Liver (tissue), 9 donors: ENCODE results near the gene P2RY8. TPM values are rescaled to one million over a fixed set of nuclear protein-coding genes. Genes with fewer than 3 reads are reported as not detected.
"Not testable (repeated sequence)": the region's sequence is repeated elsewhere in the genome, so short reads cannot be mapped to it uniquely, and the experiment has no call there.

Experiments used
- DNase-seq: peaks from one replicate; pipeline ENCODE4 v3.0.0-alpha.2; 2017; ENCODE audit warnings: low spot score
- H3K27ac ChIP-seq, 2 donors: one replicate each; pipeline ENCODE4 v1.7.0; 2013; ENCODE audit warnings: inconsistent platforms in 2 of 2, low read length in 2 of 2, control low read depth in 1 of 2, low read depth in 1 of 2, mild to moderate bottlenecking in 1 of 2
- H3K27me3 ChIP-seq, 4 donors: one replicate each; pipeline versions ENCODE4 v1.6.1 to v1.7.0; 2013; ENCODE audit warnings: low read length in 3 of 4, inconsistent platforms in 1 of 4, mild to moderate bottlenecking in 1 of 4, moderate library complexity in 1 of 4; ENCODE audit not compliant: control insufficient read depth in 4 of 4, insufficient read depth in 4 of 4
- H3K36me3 ChIP-seq, 4 donors: one replicate each; pipeline versions ENCODE4 v1.6.1 to v1.7.0; 2013; ENCODE audit warnings: low read length in 3 of 4, mild to moderate bottlenecking in 3 of 4, low read depth in 1 of 4, moderate library complexity in 1 of 4; ENCODE audit not compliant: control insufficient read depth in 4 of 4, insufficient read depth in 3 of 4
- H3K4me1 ChIP-seq, 4 donors: one replicate each; pipeline versions ENCODE4 v1.6.1 to v1.7.0; 2013; ENCODE audit warnings: low read length in 3 of 4, mild to moderate bottlenecking in 3 of 4, moderate library complexity in 1 of 4; ENCODE audit not compliant: control insufficient read depth in 4 of 4, insufficient read depth in 4 of 4
- H3K4me3 ChIP-seq, 3 donors: one replicate each; pipeline versions ENCODE4 v1.6.1 to v1.7.0; 2013; ENCODE audit warnings: low read length in 3 of 3, control low read depth in 1 of 3, low read depth in 1 of 3, mild to moderate bottlenecking in 1 of 3
- H3K9ac ChIP-seq, 2 donors: one replicate each; pipeline ENCODE4 v1.7.0; 2013; ENCODE audit warnings: low read length in 2 of 2, mild to moderate bottlenecking in 2 of 2, moderate library complexity in 2 of 2, control low read depth in 1 of 2, low read depth in 1 of 2
- H3K9me3 ChIP-seq, 4 donors: one replicate each; pipeline versions ENCODE4 v1.6.1 to v1.7.0; 2013; ENCODE audit warnings: low read length in 3 of 4; ENCODE audit not compliant: control insufficient read depth in 4 of 4
- EGR1 ChIP-seq, 2 donors: IDR thresholded peaks; 2 replicates each; pipeline ENCODE4 v1.6.1; 2016 to 2018; ENCODE audit warnings: antibody characterized with exemption in 2 of 2, low read depth in 2 of 2
- FOXA1 ChIP-seq: IDR thresholded peaks from 2 replicates; pipeline ENCODE4 v1.6.1; 2016; ENCODE audit warnings: antibody characterized with exemption
- FOXA2 ChIP-seq: IDR thresholded peaks from 2 replicates; pipeline ENCODE4 v1.6.1; 2016; ENCODE audit warnings: antibody characterized with exemption
- GABPA ChIP-seq, 2 donors: IDR thresholded peaks in 1 of 2; conservative IDR thresholded peaks in 1 of 2; 2 replicates each; pipeline ENCODE4 v1.6.1; 2016; ENCODE audit warnings: antibody characterized with exemption in 2 of 2, mild to moderate bottlenecking in 1 of 2, moderate library complexity in 1 of 2
- HNF4A ChIP-seq, 2 donors: conservative IDR thresholded peaks; 2 replicates each; pipeline ENCODE4 v1.6.1; 2016; ENCODE audit warnings: antibody characterized with exemption in 2 of 2, mild to moderate bottlenecking in 2 of 2
- HNF4G ChIP-seq: IDR thresholded peaks from 2 replicates; pipeline ENCODE4 v1.6.1; 2016; ENCODE audit warnings: antibody characterized with exemption
- JUND ChIP-seq, 2 donors: IDR thresholded peaks; 2 replicates each; pipeline ENCODE4 v1.6.1; 2016; ENCODE audit warnings: antibody characterized with exemption in 2 of 2
- NR2F2 ChIP-seq: IDR thresholded peaks from 2 replicates; pipeline ENCODE4 v1.6.1; 2016; ENCODE audit warnings: antibody characterized with exemption
- RAD21 ChIP-seq, 2 donors: IDR thresholded peaks; 2 replicates each; pipeline ENCODE4 v1.6.1; 2016; ENCODE audit warnings: antibody characterized with exemption in 2 of 2, mild to moderate bottlenecking in 2 of 2
- RXRA ChIP-seq, 2 donors: IDR thresholded peaks; 2 replicates each; pipeline ENCODE4 v1.6.1; 2017 to 2018; ENCODE audit warnings: antibody characterized with exemption in 2 of 2, mild to moderate bottlenecking in 1 of 2
- SP1 ChIP-seq: IDR thresholded peaks from 2 replicates; pipeline ENCODE4 v1.6.1; 2018; ENCODE audit warnings: antibody characterized with exemption, mild to moderate bottlenecking
- TAF1 ChIP-seq: conservative IDR thresholded peaks from 2 replicates; pipeline ENCODE4 v1.6.1; 2016; ENCODE audit warnings: antibody characterized with exemption, mild to moderate bottlenecking
- YY1 ChIP-seq: IDR thresholded peaks from 2 replicates; pipeline ENCODE4 v1.6.1; 2016; ENCODE audit warnings: antibody characterized with exemption, mild to moderate bottlenecking
- WGBS: extraction: QIAGEN DNeasy Blood & Tissue Kit; methylation state at CpG from one replicate; pipeline ENCODE4 v1.1.7; 2013; 5-methylcytosine and 5-hydroxymethylcytosine counted together
- polyA plus RNA-seq, 2 donors: library from polyadenylated mRNA; stranded (reverse) in 1 of 2; unstranded in 1 of 2; fragments of 200-250 nt in 1 of 2; fragments of >200 nt in 1 of 2; fragmentation: Nextera tagmentation in 1 of 2; extraction: Ambion mirVana in 1 of 2; gene quantifications; one replicate each; pipeline versions ENCODE4 v1.2.1 to v1.2.3, GENCODE V29; 2013 to 2015
- total RNA-seq, 2 donors: library from RNA; depleted of rRNA; stranded (reverse); fragments of >200 nt; gene quantifications; one replicate each; pipeline ENCODE4 v1.2.3, GENCODE V29; 2014
- TF ChIP-seq, protein P1 (sequence below): fragments of 150-350 bp; IDR thresholded peaks from 2 replicates; pipeline ENCODE4 v1.5.1; 2017; ENCODE audit warnings: improper control_type of control experiment, low read depth, low read length; ENCODE audit not compliant: missing input control
- TF ChIP-seq, protein P2 (sequence below): IDR thresholded peaks from 2 replicates; pipeline ENCODE4 v1.6.1; 2016; ENCODE audit warnings: antibody characterized with exemption
- TF ChIP-seq, protein P3 (sequence below): IDR thresholded peaks from 2 replicates; pipeline ENCODE4 v1.6.1; 2016; ENCODE audit warnings: antibody characterized with exemption
- TF ChIP-seq, protein P4 (sequence below): IDR thresholded peaks from 2 replicates; pipeline ENCODE4 v1.6.1; 2016; ENCODE audit warnings: antibody characterized with exemption
- TF ChIP-seq, protein P5 (sequence below): IDR thresholded peaks from 2 replicates; pipeline ENCODE4 v1.6.1; 2016; ENCODE audit warnings: antibody characterized with exemption, mild to moderate bottlenecking
- donor health status: healthy.
- donor health status: healthy.
- donor health status: healthy.
- donor health status: healthy.
- donor health status: healthy.

P2RY8 gene
- total and polyA plus RNA-seq, 4 donors, result 0.24 to 4.4 (median 0.59) TPM

DNA sequence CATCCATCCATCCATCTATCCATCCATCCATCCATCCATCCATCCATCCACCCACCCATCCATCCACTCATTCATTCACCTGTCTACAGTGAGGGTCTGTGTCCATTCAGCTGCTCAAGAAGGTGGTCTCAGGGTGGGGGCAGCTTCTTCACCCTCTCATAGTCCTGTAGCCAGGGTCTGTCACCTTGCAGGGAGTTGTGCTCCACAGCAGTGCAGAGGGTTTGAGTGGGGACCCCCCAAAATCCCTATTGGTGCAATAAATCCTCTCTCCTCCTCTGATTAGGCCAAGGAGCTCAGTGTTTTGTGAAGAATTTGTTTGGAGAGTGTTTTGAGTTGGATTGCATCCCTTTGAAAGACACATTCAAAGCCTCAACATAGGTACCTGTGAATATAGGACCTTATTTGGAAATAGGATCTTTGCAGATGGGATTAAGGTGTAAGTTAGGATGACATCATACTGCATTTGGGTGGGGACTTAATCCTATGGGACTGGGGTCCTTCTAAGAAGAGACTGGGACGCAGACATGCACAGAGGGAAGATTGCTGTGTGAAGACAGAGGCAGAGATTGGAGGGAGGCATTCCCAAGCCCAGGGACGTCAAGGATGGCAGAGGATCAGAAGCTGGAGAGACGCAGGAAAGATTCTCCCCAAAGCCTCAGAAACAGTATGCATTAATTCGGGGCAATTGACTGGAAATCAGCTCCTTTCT is 12.0 kb downstream of the P2RY8 start (continued):
- TF ChIP-seq, protein P1, sequence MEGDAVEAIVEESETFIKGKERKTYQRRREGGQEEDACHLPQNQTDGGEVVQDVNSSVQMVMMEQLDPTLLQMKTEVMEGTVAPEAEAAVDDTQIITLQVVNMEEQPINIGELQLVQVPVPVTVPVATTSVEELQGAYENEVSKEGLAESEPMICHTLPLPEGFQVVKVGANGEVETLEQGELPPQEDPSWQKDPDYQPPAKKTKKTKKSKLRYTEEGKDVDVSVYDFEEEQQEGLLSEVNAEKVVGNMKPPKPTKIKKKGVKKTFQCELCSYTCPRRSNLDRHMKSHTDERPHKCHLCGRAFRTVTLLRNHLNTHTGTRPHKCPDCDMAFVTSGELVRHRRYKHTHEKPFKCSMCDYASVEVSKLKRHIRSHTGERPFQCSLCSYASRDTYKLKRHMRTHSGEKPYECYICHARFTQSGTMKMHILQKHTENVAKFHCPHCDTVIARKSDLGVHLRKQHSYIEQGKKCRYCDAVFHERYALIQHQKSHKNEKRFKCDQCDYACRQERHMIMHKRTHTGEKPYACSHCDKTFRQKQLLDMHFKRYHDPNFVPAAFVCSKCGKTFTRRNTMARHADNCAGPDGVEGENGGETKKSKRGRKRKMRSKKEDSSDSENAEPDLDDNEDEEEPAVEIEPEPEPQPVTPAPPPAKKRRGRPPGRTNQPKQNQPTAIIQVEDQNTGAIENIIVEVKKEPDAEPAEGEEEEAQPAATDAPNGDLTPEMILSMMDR, result no peak
- no peak for TF ChIP-seq EGR1 (IDR thresholded peaks at IDR 0.05; ENCODE audit: low read depth in 2 of 2)
- TF ChIP-seq SP1, result no peak
- no peak for TF ChIP-seq JUND (IDR thresholded peaks at IDR 0.05)
- no peak for TF ChIP-seq HNF4G
- TF ChIP-seq FOXA1, result no peak
- TF ChIP-seq HNF4A (conservative IDR thresholded peaks at IDR 0.05), result no peak
- TF ChIP-seq RAD21 (IDR thresholded peaks at IDR 0.05), result no peak
- no peak for TF ChIP-seq RXRA (IDR thresholded peaks at IDR 0.05)
- TF ChIP-seq FOXA2, result no peak

DNA sequence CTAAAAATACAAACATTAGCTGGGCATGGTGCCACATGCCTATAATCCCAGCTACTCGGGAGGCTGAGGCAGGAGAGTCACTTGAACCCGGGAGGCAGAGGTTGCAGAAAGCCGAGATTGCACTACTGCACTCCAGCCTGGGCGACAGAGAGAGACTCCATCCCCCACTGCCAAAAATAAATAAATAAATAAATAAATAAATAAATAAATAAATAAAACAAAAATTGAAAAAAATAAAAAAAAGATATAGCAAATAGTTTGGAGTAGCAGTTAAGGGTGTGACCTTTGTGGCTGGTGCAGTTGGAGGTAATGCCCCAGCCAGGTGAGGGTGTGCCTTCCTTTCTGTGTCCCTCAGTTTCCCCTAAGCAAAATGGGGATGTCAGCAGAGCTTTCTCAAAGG is 14.1 kb downstream of the P2RY8 start:
- H3K9me3 ChIP-seq, H3K36me3 ChIP-seq, H3K27ac ChIP-seq, H3K27me3 ChIP-seq, H3K9ac ChIP-seq, H3K4me3 ChIP-seq, H3K4me1 ChIP-seq, DNase-seq: not testable (repeated sequence)
- 82% methylated on average over 4 of the region's 4 CpGs for WGBS

DNA sequence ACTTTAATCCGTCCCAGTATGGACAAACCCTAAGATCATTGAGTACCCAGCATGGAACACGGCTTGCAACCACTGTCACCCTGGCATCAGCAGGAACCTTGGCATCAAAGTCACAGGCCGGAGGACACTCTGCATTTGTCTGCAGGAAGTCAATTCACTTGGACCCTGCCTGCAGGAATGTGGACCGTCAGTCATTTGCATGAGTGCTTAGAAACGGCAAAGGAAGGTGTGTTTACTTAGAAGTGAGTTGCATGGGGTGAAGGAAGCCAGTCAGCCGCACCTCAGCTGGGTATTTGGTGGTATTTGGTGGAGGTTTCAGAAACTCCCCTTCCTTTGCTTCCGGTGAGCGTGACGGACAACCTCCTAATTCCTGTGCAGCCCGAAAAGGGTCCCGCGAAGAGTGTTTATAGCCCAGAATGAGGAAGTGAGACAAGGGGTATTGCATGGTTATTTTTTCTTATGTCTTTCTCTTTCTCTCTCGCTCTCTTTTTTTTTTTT is 15.5 kb downstream of the P2RY8 start:
- Histone ChIP-seq H3K9ac (no peak overlapping the region), H3K4me1 (no peaks in the 10 kb centered on the region), H3K9me3 (no peaks in the 10 kb centered on the region), H3K36me3 (no peaks in the 10 kb centered on the region), H3K4me3 (no peak overlapping the region), H3K27ac (no peak overlapping the region), H3K27me3 (no peaks in the 10 kb centered on the region)
- WGBS, result 48% methylated on average over 13 of the region's 13 CpGs
- no peak for DNase-seq
- TF ChIP-seq TAF1, result no peak
- no peak for TF ChIP-seq GABPA (IDR thresholded peaks at IDR 0.05 in 1 of 2, conservative IDR thresholded peaks at IDR 0.05 in 1 of 2)
- no peak for TF ChIP-seq HNF4G
- TF ChIP-seq, protein P2, sequence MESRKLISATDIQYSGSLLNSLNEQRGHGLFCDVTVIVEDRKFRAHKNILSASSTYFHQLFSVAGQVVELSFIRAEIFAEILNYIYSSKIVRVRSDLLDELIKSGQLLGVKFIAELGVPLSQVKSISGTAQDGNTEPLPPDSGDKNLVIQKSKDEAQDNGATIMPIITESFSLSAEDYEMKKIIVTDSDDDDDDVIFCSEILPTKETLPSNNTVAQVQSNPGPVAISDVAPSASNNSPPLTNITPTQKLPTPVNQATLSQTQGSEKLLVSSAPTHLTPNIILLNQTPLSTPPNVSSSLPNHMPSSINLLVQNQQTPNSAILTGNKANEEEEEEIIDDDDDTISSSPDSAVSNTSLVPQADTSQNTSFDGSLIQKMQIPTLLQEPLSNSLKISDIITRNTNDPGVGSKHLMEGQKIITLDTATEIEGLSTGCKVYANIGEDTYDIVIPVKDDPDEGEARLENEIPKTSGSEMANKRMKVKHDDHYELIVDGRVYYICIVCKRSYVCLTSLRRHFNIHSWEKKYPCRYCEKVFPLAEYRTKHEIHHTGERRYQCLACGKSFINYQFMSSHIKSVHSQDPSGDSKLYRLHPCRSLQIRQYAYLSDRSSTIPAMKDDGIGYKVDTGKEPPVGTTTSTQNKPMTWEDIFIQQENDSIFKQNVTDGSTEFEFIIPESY, result no peak
- TF ChIP-seq, protein P1, result no peak
- TF ChIP-seq, protein P3, sequence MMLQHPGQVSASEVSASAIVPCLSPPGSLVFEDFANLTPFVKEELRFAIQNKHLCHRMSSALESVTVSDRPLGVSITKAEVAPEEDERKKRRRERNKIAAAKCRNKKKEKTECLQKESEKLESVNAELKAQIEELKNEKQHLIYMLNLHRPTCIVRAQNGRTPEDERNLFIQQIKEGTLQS, result no peak
- no peak for TF ChIP-seq YY1
- TF ChIP-seq JUND (IDR thresholded peaks at IDR 0.05), result no peak
- TF ChIP-seq EGR1 (IDR thresholded peaks at IDR 0.05; ENCODE audit: low read depth in 2 of 2), result no peak
- no peak for TF ChIP-seq RXRA (IDR thresholded peaks at IDR 0.05)
- TF ChIP-seq, protein P4, sequence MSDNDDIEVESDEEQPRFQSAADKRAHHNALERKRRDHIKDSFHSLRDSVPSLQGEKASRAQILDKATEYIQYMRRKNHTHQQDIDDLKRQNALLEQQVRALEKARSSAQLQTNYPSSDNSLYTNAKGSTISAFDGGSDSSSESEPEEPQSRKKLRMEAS, result no peak
- no peak for TF ChIP-seq HNF4A (conservative IDR thresholded peaks at IDR 0.05)
- TF ChIP-seq FOXA2, result no peak
- TF ChIP-seq RAD21 (IDR thresholded peaks at IDR 0.05), result no peak
- TF ChIP-seq FOXA1, result no peak
- TF ChIP-seq, protein P5, sequence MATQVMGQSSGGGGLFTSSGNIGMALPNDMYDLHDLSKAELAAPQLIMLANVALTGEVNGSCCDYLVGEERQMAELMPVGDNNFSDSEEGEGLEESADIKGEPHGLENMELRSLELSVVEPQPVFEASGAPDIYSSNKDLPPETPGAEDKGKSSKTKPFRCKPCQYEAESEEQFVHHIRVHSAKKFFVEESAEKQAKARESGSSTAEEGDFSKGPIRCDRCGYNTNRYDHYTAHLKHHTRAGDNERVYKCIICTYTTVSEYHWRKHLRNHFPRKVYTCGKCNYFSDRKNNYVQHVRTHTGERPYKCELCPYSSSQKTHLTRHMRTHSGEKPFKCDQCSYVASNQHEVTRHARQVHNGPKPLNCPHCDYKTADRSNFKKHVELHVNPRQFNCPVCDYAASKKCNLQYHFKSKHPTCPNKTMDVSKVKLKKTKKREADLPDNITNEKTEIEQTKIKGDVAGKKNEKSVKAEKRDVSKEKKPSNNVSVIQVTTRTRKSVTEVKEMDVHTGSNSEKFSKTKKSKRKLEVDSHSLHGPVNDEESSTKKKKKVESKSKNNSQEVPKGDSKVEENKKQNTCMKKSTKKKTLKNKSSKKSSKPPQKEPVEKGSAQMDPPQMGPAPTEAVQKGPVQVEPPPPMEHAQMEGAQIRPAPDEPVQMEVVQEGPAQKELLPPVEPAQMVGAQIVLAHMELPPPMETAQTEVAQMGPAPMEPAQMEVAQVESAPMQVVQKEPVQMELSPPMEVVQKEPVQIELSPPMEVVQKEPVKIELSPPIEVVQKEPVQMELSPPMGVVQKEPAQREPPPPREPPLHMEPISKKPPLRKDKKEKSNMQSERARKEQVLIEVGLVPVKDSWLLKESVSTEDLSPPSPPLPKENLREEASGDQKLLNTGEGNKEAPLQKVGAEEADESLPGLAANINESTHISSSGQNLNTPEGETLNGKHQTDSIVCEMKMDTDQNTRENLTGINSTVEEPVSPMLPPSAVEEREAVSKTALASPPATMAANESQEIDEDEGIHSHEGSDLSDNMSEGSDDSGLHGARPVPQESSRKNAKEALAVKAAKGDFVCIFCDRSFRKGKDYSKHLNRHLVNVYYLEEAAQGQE, result no peak
- no peak for TF ChIP-seq NR2F2
